ENCODE results near the gene COL18A1. TPM values are rescaled to one million over a fixed set of nuclear protein-coding genes. Genes with fewer than 3 reads are reported as not detected.

Gene COL18A1
- polyA plus RNA-seq, 2 of the 4 experiments (the other 2 are of a cell fraction) = 17.3 to 88.4 TPM

DNA sequence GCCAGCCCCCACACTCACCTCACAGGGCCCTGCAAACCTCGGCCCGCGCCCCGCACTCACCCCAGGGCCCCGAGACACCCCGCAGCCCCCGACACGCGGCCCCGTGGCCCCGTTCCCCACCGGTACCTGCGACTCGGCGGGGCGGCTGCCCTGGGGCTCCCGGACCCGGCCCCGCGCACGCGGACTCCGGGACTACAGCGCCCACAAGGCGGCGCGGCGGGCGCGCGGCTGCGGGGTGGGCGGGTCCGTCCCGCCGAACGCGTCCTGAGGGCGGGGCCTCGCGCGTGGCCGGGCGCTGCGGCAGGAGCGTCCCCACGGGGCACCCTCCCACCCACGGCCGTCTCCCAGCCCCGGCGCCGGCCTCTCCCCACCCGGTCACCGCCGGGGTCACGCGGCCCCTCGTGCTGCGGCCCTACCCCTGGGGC is 137.3 kb downstream of the COL18A1 start, which contains the start of gene SLC19A1 (continued):
- TF ChIP-seq RAD21 (conservative IDR thresholded peaks at IDR 0.05 in 1 of 2, IDR thresholded peaks at IDR 0.05 in 1 of 2) (no peak), POLR2A (IDR thresholded peaks at IDR 0.05; ENCODE audit: low read length) (peak; percentile 50)

GRCh38 chr21:45542667-45543370 is 137.9 kb downstream of the COL18A1 start:
- FAIRE-seq (no peak), DNase-seq (ENCODE audit: low read depth in 1 of 2, low spot score in 1 of 2) (no peak), ATAC-seq (no peak)
- CTCF ChIA-PET = interaction anchor here (1.7 to 1.8 kb wide), 2 partner anchors 12 to 403 kb away, joined by 5 read pairs; no protein-coding TSS in a partner anchor
- no peak for TF ChIP-seq JUN (IDR thresholded peaks at IDR 0.05)
- Histone ChIP-seq H3K27ac (peak overlapping the region; percentile 90 to 98), H3K4me2 (peak overlapping the region; percentile 99), H3K4me3 (peak overlapping the region; percentile 71), H3K4me1 (peaks cover 11% of the 10 kb centered on the region; the same call in 2 of the 3 replicates), H3K9me3 (no peaks in the 10 kb centered on the region)
- POLR2A ChIA-PET = no interaction called here
- 90% methylated on average over 8 of the region's 55 CpGs for WGBS (ENCODE audit: missing lambda C conversion rate)

- DNase-seq (ENCODE audit: low read depth in 1 of 2, low spot score in 1 of 2) (no peak), ATAC-seq (no peak), FAIRE-seq (no peak)
- ChIA-PET POLR2A (no interaction called here), CTCF (interaction anchor here (1.7 to 1.8 kb wide), 2 partner anchors 11 to 403 kb away, joined by 5 read pairs; no protein-coding TSS in a partner anchor)
- H3K4me1 ChIP-seq = peaks cover 11% of the 10 kb centered on the region; the same call in 2 of the 3 replicates
- no peaks in the 10 kb centered on the region for H3K9me3 ChIP-seq
- H3K4me2 ChIP-seq = no peak overlapping the region; the same call in 2 of the 3 replicates
- H3K27ac ChIP-seq = peak overlapping the region in 1 of 2 experiments; percentile 98; a peak in 4 of 6 replicates
- H3K4me3 ChIP-seq = no peak overlapping the region
- WGBS (ENCODE audit: missing lambda C conversion rate) = 88% methylated on average over 1 of the region's 11 CpGs
- TF ChIP-seq CBX8 (IDR thresholded peaks at IDR 0.05) (no peak), HES2 (IDR thresholded peaks at IDR 0.05) (no peak), NPAS2 (CRISPR knock-in tag; IDR thresholded peaks at IDR 0.05; ENCODE audit: borderline replicate concordance) (no peak), JUN (IDR thresholded peaks at IDR 0.05) (no peak), FOSB (CRISPR knock-in tag; IDR thresholded peaks at IDR 0.05) (no peak), MYC (IDR thresholded peaks at IDR 0.05; ENCODE audit: borderline replicate concordance, low read length) (no peak), RNF2 (IDR thresholded peaks at IDR 0.05; ENCODE audit: borderline replicate concordance, low read depth) (no peak), EHMT2 (IDR thresholded peaks at IDR 0.05; ENCODE audit: low read depth) (no peak), RAD21 (conservative IDR thresholded peaks at IDR 0.05 in 1 of 2, IDR thresholded peaks at IDR 0.05 in 1 of 2) (no peak), HOXB13 (CRISPR knock-in tag; IDR thresholded peaks at IDR 0.05; ENCODE audit: low read depth) (no peak), CHD4 (IDR thresholded peaks at IDR 0.05; ENCODE audit: borderline replicate concordance) (no peak), NR3C1 (IDR thresholded peaks at IDR 0.05) (no peak), POLR2A (IDR thresholded peaks at IDR 0.05; ENCODE audit: low read length) (no peak), CBX2 (IDR thresholded peaks at IDR 0.05; ENCODE audit: borderline replicate concordance, low read depth) (no peak), HOXA7 (CRISPR knock-in tag; IDR thresholded peaks at IDR 0.05) (no peak), SMC3 (IDR thresholded peaks at IDR 0.05) (no peak)
- TF ChIP-seq, protein P1, sequence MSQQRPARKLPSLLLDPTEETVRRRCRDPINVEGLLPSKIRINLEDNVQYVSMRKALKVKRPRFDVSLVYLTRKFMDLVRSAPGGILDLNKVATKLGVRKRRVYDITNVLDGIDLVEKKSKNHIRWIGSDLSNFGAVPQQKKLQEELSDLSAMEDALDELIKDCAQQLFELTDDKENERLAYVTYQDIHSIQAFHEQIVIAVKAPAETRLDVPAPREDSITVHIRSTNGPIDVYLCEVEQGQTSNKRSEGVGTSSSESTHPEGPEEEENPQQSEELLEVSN (IDR thresholded peaks at IDR 0.05; ENCODE audit: borderline replicate concordance, low read depth) = no peak
Measured at GRCh38 chr21:45543371-45543709, 138.4 kb downstream of the COL18A1 start.

GRCh38 chr21:45543710-45544448 is 138.9 kb downstream of the COL18A1 start:
- H3K4me2 ChIP-seq = no peak overlapping the region
- FAIRE-seq (no peak), ATAC-seq (no peak), DNase-seq (ENCODE audit: low read depth in 1 of 2, low spot score in 1 of 2) (no peak)
- H3K4me3 ChIP-seq = no peak overlapping the region
- H3K4me1 ChIP-seq = peaks cover 11% of the 10 kb centered on the region; the same call in 2 of the 3 replicates
- CTCF ChIA-PET = interaction anchor here (1.7 to 1.8 kb wide), 2 partner anchors 11 to 404 kb away, joined by 5 read pairs; no protein-coding TSS in a partner anchor
- TF ChIP-seq ZNF302 (CRISPR knock-in tag; IDR thresholded peaks at IDR 0.05) (no peak), TFCP2L1 (CRISPR knock-in tag; IDR thresholded peaks at IDR 0.05) (no peak)
- no peaks in the 10 kb centered on the region for H3K9me3 ChIP-seq
- POLR2A ChIA-PET = no interaction called here
- WGBS (ENCODE audit: missing lambda C conversion rate) = 93% methylated on average over 12 of the region's 23 CpGs
- H3K27ac ChIP-seq = no peak overlapping the region

Measured in A549 (cell line).